ENCODE measurements around the gene PODN. TPM values are rescaled to one million over a fixed set of nuclear protein-coding genes. Genes with fewer than 3 reads are reported as not detected.

Gene PODN
- total RNA-seq, 1 experiment from 2014 or later, result 0.17 TPM

DNA sequence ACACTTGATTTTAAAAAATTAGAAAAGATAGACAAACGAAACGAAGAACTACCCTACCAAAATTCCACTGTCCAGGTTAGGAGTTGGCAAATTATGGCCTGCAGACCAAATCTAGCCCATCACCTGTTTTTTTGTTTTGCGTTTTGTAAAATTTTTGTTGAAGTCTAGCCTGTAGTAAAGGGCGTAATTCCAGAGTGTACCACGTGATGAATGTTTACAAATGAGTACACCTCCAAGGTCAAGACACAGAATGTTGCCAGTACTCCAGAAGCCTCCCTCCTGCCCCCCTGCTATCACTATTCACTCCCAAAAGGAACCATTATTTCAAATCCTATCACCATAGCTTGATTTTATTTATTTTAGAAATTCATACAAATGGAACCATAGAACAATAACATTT lies 17.1 kb upstream of the PODN start:
- H3K4me3 Mint-ChIP-seq, result no peak overlapping the region
- no peak overlapping the region for H3K18ac ChIP-seq (ENCODE audit: insufficient read length, low read depth, low read length)
- H3K79me2 ChIP-seq (ENCODE audit: insufficient read depth, low read length), result no peaks in the 10 kb centered on the region
- no peak overlapping the region for H4K8ac ChIP-seq (replicated peaks; ENCODE audit: insufficient read length, low read depth, low read length)
- peaks cover 24 to 27% of the 10 kb centered on the region in 2 experiments for H3K4me1 Mint-ChIP-seq
- no peak overlapping the region for H3K4ac ChIP-seq (ENCODE audit: low read depth, low read length)
- no peak overlapping the region for H2BK20ac ChIP-seq (ENCODE audit: low read depth, low read length, poor library complexity, severe bottlenecking)
- no peak overlapping the region for H4K5ac ChIP-seq (ENCODE audit: insufficient read length, low read depth, low read length)
- H3K23ac ChIP-seq (ENCODE audit: insufficient read length, low read depth, low read length), result no peak overlapping the region
- WGBS (ENCODE audit: extremely low coverage, insufficient read length, low lambda C conversion rate), result no CpG with 5 or more reads among the region's 5 CpGs
- H3K9me3 ChIP-seq (ENCODE audit: control insufficient read depth, low read depth, low read length), result no peaks in the 10 kb centered on the region
- no peaks in the 10 kb centered on the region for H3K36me3 Mint-ChIP-seq (ENCODE audit: insufficient read depth in 1 of 3, low read depth in 3 of 3)
- H2BK120ac ChIP-seq (ENCODE audit: low read depth, low read length, poor library complexity, severe bottlenecking), result no peak overlapping the region
- peaks cover 4% of the 10 kb centered on the region for H3K4me1 ChIP-seq (ENCODE audit: insufficient read depth, low read length)
- H3K27ac Mint-ChIP-seq, result no peak overlapping the region
- TF ChIP-seq, protein P1, sequence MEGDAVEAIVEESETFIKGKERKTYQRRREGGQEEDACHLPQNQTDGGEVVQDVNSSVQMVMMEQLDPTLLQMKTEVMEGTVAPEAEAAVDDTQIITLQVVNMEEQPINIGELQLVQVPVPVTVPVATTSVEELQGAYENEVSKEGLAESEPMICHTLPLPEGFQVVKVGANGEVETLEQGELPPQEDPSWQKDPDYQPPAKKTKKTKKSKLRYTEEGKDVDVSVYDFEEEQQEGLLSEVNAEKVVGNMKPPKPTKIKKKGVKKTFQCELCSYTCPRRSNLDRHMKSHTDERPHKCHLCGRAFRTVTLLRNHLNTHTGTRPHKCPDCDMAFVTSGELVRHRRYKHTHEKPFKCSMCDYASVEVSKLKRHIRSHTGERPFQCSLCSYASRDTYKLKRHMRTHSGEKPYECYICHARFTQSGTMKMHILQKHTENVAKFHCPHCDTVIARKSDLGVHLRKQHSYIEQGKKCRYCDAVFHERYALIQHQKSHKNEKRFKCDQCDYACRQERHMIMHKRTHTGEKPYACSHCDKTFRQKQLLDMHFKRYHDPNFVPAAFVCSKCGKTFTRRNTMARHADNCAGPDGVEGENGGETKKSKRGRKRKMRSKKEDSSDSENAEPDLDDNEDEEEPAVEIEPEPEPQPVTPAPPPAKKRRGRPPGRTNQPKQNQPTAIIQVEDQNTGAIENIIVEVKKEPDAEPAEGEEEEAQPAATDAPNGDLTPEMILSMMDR (conservative IDR thresholded peaks at IDR 0.05), result no peak
- H3K27me3 Mint-ChIP-seq (ENCODE audit: low read depth), result no peaks in the 10 kb centered on the region
- H3K4me2 ChIP-seq (ENCODE audit: insufficient read depth, insufficient read length, low read length), result no peak overlapping the region
- no peak overlapping the region for H3K9ac ChIP-seq (ENCODE audit: extremely low read depth, insufficient read length, low read length)
- H3T11ph ChIP-seq (ENCODE audit: low read length), result no peak overlapping the region
- H3K27ac ChIP-seq (ENCODE audit: insufficient read length, low read depth, low read length), result no peak overlapping the region
- H3K23me2 ChIP-seq (ENCODE audit: insufficient read length, low read depth, low read length, poor library complexity, severe bottlenecking), result no peaks in the 10 kb centered on the region
- no peak overlapping the region for H4K91ac ChIP-seq (ENCODE audit: insufficient read length, low read depth, low read length)
- no peak overlapping the region for H2AK5ac ChIP-seq (ENCODE audit: insufficient read length, low read length)
- H3K9me3 Mint-ChIP-seq, result no peaks in the 10 kb centered on the region
- no peak overlapping the region for H3K56ac ChIP-seq (ENCODE audit: insufficient read length, low read depth, low read length)
- no peak for DNase-seq
- no peak overlapping the region for H2BK12ac ChIP-seq (ENCODE audit: insufficient read length, low read depth, low read length)
- H3K79me1 ChIP-seq (ENCODE audit: insufficient read depth, low read depth, low read length, poor library complexity, severe bottlenecking), result no peaks in the 10 kb centered on the region
- no peak overlapping the region for H3K14ac ChIP-seq (ENCODE audit: insufficient read depth, low read length)
- H2BK15ac ChIP-seq (ENCODE audit: low read depth, low read length), result no peak overlapping the region
- H2AFZ ChIP-seq (ENCODE audit: low read length), result no peak overlapping the region
- no peak overlapping the region for H2BK5ac ChIP-seq (ENCODE audit: insufficient read length, low read length)
- no peaks in the 10 kb centered on the region for H3K27me3 ChIP-seq (ENCODE audit: insufficient read depth, low read length)
- H4K20me1 ChIP-seq (ENCODE audit: control insufficient read depth, insufficient read depth, insufficient read length), result no peaks in the 10 kb centered on the region

Data from H9 (cell line).